ENCODE measurements around the gene ELP4. TPM values are rescaled to one million over a fixed set of nuclear protein-coding genes. Genes with fewer than 3 reads are reported as not detected.

ELP4 gene
- total RNA-seq, 4 donors from 2014 or later, result 14.4 to 23.3 (median 16.8) TPM

GRCh38 chr11:31779374-31779791, 269.8 kb downstream of the ELP4 start:
- TF ChIP-seq CTCF (IDR thresholded peaks at IDR 0.05; ENCODE audit: low read depth), result no peak

DNA sequence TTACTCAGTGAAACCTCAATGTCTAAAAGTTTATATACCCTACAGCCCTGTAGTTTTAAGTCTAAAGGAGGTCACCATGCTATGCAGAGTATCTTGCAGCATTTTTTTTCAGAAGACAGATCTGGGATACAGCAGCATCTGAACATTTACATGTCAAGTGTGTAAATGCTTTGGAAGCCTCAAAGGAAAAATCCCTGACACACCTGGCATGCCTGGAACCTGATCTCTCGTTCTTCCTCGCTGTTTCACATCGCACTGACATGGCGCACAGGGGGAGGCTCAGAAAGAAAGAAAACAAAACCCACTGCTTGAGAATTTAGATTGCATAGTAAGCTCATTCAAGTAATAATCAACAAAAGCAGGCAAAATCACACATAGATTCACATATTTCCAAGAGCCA, 270.5 kb downstream of the ELP4 start:
- no peak for TF ChIP-seq CTCF (IDR thresholded peaks at IDR 0.05; ENCODE audit: low read depth)

DNA sequence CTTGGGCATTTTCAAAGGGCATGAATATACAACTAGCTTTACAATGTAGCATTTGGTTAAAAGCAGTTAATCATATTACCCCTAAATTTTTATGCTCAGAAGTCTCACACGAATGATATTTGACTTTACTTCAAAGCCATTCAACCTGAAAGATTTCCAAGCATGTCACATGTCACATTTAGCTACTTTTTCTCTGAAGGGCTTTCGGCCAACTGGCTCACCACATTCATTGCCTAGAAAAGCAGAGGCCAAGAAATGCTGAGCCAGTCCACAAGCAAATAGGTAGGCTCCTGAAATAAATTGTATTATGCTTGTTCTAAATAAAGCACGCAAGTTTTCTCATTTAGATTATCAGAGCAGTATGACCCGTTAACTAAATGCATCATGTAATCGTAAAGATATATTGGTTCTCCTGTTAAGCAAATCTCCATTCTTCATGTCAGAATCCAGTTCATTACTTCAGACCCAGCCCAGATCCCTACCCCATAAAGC, 271.0 kb downstream of the ELP4 start:
- no peak for TF ChIP-seq CTCF (IDR thresholded peaks at IDR 0.05; ENCODE audit: low read depth)

GRCh38 chr11:31782257-31782656, 272.7 kb downstream of the ELP4 start:
- no peak for TF ChIP-seq CTCF (IDR thresholded peaks at IDR 0.05; ENCODE audit: low read depth)

DNA sequence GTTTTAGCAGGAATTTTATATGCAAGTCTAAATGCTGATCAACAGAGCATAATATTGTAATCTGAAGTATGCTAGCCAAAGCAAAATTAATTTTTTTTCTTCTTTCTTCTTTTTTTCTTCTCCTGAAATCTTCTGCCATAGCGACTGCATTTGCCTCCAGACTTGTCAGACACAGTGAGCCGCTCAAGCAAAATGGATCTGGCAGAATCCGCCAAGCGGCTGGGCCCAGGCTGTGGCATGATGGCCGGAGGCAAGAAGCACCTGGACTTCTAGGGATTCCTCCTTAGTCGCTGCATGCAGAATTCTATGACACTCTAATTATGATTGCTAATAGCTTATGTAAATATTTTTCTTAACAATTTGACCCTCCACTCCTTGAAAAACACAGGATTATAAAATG, 273.7 kb downstream of the ELP4 start:
- no peak for TF ChIP-seq CTCF (IDR thresholded peaks at IDR 0.05; ENCODE audit: low read depth)

DNA sequence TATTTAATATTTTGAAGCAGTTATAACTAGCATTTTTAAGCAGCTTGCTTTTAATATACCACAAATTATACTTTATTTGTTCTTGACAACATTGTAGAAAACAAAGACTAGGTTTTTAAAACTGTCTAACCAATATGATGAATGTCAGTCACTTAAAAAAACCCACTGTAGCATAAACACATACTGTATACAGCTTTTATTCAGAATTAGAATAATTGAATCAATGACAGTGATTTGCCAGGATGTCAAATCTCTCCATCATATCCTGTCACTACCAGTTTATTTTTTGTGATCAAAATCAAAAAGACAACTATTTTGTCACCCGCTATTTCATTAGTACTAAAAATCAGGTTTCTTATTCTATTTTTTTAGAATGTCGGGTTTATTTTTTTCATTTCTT, 275.0 kb downstream of the ELP4 start:
- no peak for TF ChIP-seq CTCF (IDR thresholded peaks at IDR 0.05; ENCODE audit: low read depth)

- TF ChIP-seq CTCF (IDR thresholded peaks at IDR 0.05; ENCODE audit: low read depth), result no peak
These were observed 277.6 kb downstream of the ELP4 start for GRCh38 chr11:31786996-31787685.

Measured in subcutaneous adipose tissue (tissue), 4 donors.